ENCODE results near the gene CCNG1. TPM values are rescaled to one million over a fixed set of nuclear protein-coding genes. Genes with fewer than 3 reads are reported as not detected.

Gene CCNG1
- polyA plus RNA-seq, 1 donor from 2014 or later = 100.0 TPM

DNA sequence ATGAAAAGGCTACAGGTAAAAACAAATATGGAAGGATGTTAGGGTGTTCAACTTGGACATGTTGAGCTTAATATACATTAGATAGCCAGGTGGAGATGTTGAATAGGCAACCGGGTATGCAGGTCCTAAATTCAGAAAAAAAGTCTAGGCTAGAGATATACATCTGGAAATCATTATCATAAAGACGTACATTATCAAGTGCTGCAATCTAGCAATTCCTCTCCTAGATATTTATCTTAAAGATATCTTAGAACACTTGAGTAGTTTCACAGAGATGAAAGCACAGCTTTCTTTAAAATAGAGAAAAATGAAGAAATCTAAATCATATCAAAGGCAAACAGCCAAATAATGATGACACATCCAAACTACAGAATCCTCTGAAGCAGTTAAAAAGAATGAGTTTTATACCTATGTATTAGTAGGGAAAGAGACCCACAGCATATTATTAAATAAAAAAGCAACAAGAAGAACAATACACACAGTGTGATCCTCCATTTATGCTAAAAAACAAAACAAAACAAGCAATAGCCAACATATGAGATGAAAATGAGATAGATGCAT lies 18.7 kb downstream of the CCNG1 start:
- Mint-ChIP-seq H3K9me3 (peaks cover 0 to 1% (median 0%) of the 10 kb centered on the region in 3 donors), H3K27me3 (no peaks in the 10 kb centered on the region), H3K4me3 (peak overlapping the region in 1 of 4 donors; percentile 7), H3K4me1 (peaks cover 8 to 18% (median 17%) of the 10 kb centered on the region in 3 donors), H3K27ac (peak overlapping the region in 1 of 3 donors; percentile 22), H3K36me3 (peaks cover 5% of the 10 kb centered on the region)

DNA sequence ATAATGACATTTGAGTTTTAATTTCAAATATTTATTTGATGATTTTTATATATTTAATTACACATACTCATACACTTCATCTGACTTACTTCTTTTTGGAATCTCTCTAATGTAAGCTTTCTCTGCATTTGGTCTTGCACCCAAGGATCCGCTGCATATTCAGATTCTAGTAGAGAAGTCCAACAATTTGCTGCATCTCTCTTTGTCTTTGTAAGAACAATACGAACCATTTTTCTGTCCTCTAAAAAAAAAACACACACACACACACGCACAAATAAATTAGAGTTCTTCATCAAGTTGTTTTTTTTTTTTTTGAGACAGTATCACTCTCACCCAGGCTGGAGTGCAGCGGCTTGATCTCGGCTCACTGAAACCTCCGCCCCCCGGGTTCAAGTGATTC lies 19.4 kb downstream of the CCNG1 start:
- H3K36me3 Mint-ChIP-seq = peaks cover 5% of the 10 kb centered on the region
- no peak overlapping the region for H3K27ac Mint-ChIP-seq
- H3K4me3 Mint-ChIP-seq = no peak overlapping the region
- H3K4me1 Mint-ChIP-seq = peaks cover 13 to 21% (median 20%) of the 10 kb centered on the region in 3 donors
- H3K27me3 Mint-ChIP-seq = no peaks in the 10 kb centered on the region
- H3K9me3 Mint-ChIP-seq = peaks cover 0 to 1% (median 0%) of the 10 kb centered on the region in 3 donors

GRCh38 chr5:163458778-163459385 lies 21.5 kb downstream of the CCNG1 start:
- Mint-ChIP-seq H3K36me3 (peaks cover 5% of the 10 kb centered on the region), H3K27ac (peak overlapping the region; percentile 91 to 100 (median 97)), H3K27me3 (no peaks in the 10 kb centered on the region), H3K4me1 (peaks cover 15 to 25% (median 20%) of the 10 kb centered on the region in 3 donors), H3K9me3 (peaks cover 0 to 1% (median 0%) of the 10 kb centered on the region in 3 donors), H3K4me3 (peak overlapping the region; percentile 90 to 98 (median 97))

DNA sequence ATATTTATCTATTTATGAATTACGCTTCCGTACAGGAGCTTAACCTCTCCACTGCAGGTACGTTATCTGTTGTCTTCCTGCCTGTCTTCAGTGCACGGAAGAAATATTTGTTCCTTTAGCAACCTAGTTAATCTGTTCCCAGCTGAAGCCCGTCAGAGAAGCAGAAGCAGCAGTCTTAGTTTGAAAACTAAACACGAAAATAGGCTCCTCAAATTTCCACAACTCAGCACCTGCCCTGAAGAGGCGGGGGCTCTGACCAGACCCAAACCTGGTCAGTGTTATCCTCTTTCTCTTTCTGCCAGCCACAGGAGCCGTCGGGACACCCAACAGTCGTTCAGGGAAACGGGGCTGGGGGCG lies 22.0 kb downstream of the CCNG1 start:
- Mint-ChIP-seq H3K27ac (peak overlapping the region; percentile 91 to 100 (median 97)), H3K27me3 (no peaks in the 10 kb centered on the region), H3K36me3 (peaks cover 5% of the 10 kb centered on the region), H3K4me3 (peak overlapping the region; percentile 90 to 98 (median 97)), H3K4me1 (peaks cover 15 to 25% (median 20%) of the 10 kb centered on the region in 3 donors), H3K9me3 (peaks cover 0 to 1% (median 0%) of the 10 kb centered on the region in 3 donors)

GRCh38 chr5:163459819-163460561 lies 22.6 kb downstream of the CCNG1 start, which contains the start of gene NUDCD2:
Gene NUDCD2 (minus strand): TSS chr5:163460102. CDS start chr5:163460050, 52 bp downstream.
- Mint-ChIP-seq H3K4me3 (peak within 1 kb of the TSS; percentile 90 to 98 (median 97)), H3K4me1 (peaks cover 15 to 27% (median 20%) of the 10 kb centered on the region in 3 donors), H3K36me3 (peaks cover 5% of the 10 kb centered on the region), H3K27ac (peak within 1 kb of the TSS; percentile 91 to 100 (median 97)), H3K27me3 (no peaks in the 10 kb centered on the region), H3K9me3 (peaks cover 0 to 1% (median 0%) of the 10 kb centered on the region in 3 donors)

DNA sequence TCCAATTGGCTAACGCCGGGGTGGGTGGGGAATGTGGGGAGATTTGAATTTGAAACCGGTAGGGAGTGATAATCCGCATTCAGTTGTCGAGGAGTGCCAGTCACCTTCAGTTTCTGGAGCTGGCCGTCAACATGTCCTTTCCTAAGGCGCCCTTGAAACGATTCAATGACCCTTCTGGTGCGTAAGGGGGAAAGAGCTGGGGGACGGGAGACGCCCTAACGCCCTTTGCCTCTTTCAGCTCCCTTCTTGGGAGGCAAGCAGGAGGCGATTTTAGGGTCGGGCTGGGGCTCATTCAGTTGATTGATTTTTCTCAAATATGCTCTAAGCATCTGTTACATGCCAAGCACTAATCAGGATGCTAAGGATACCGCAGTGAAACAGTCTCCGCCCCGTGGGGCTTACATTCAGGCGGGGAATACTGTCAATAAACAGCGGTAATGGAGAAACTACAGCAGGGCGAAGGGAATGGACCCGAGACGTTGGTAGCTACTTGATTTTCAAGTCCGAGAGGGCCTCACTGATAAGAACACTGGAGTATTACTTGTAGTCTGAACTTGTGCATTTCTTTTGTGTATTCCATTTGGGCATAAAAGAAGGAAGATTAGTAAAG lies 23.3 kb downstream of the CCNG1 start, which contains the start of gene HMMR:
Gene HMMR, plus strand, starts transcription at position 71 of the 610 bp plus-strand sequence. Its CDS starts 61 bp downstream, at position 132.
- H3K27ac Mint-ChIP-seq = peak within 1 kb of the TSS; percentile 91 to 100 (median 97)
- H3K4me1 Mint-ChIP-seq = peaks cover 15 to 27% (median 19%) of the 10 kb centered on the region in 3 donors
- H3K4me3 Mint-ChIP-seq = peak within 1 kb of the TSS; percentile 90 to 98 (median 97)
- H3K27me3 Mint-ChIP-seq = no peaks in the 10 kb centered on the region
- H3K9me3 Mint-ChIP-seq = peaks cover 0 to under 1% (median 0%) of the 10 kb centered on the region in 3 donors
- peaks cover 3% of the 10 kb centered on the region for H3K36me3 Mint-ChIP-seq

DNA sequence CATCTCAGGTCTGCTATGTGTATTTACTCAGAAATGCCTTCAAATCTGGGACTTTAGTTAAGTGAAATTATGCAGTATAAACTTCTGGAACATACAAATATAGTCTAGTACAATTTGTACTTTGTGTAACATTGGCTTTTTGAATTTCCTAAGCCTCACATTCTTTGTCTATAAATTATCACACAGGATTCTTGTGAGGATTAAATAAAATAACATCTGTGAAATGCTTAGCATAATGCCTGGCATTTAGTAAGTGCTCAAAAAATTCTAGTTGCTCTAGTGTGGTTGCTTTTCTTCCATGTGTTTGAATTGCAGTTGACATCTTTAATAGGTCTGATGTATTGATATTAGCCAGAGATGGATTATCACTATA lies 25.7 kb downstream of the CCNG1 start:
- no peaks in the 10 kb centered on the region for H3K36me3 Mint-ChIP-seq
- no peaks in the 10 kb centered on the region for H3K9me3 Mint-ChIP-seq
- peaks cover 13 to 18% (median 15%) of the 10 kb centered on the region in 3 donors for H3K4me1 Mint-ChIP-seq
- H3K4me3 Mint-ChIP-seq = peak overlapping the region in 1 of 4 donors; percentile 41
- H3K27me3 Mint-ChIP-seq = no peaks in the 10 kb centered on the region
- H3K27ac Mint-ChIP-seq = peak overlapping the region in 1 of 3 donors; percentile 19

DNA sequence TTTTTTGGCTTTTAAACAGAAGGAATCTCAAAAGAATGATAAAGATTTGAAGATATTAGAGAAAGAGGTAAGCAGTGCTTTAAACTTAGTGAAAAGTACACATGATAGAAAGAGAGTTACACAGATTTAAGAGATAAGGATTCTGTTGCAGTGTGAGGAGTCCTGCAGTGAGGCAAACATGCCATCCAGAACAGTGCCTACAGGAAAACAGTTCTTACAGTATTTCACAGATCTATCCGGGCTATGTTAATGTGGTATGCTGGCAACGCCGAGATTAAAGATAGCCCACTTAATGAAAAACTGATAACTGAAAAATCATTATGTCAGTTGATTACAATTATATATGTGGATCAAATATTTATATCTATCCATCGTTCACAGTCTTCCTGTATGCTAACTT lies 30.3 kb downstream of the CCNG1 start:
- H3K27me3 Mint-ChIP-seq = no peaks in the 10 kb centered on the region
- H3K27ac Mint-ChIP-seq = peak overlapping the region in 1 of 3 donors; percentile 78
- H3K4me1 Mint-ChIP-seq = peaks cover 0 to 2% (median 0%) of the 10 kb centered on the region in 3 donors
- no peak overlapping the region for H3K4me3 Mint-ChIP-seq
- H3K36me3 Mint-ChIP-seq = no peaks in the 10 kb centered on the region
- H3K9me3 Mint-ChIP-seq = no peaks in the 10 kb centered on the region

DNA sequence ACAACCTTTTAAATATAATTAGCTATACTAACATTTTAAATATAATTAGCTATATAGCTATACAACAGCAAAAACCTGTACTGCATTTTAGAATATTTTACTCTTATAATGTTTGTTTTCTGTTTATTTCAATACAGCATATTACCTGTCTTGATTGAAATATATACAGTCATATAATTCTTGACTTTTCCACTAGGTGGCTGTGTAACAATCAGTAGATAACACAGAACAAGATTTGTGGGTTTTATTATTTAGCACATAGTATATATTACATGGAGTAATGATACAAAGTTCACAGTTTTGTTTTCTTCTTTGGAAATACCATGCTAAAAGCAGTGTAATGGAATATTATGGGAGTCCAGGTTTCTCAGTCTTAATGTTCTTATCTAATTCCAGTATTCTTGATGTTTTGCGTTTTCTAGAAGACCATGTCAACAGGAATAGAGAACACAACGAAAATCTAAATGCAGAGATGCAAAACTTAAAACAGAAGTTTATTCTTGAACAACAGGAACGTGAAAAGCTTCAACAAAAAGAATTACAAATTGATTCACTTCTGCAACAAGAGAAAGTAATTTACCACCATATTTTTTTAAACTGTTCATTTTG lies 36.3 kb downstream of the CCNG1 start:
- Mint-ChIP-seq H3K27ac (no peak overlapping the region), H3K27me3 (no peaks in the 10 kb centered on the region)

GRCh38 chr5:163475411-163475810 lies 38.0 kb downstream of the CCNG1 start:
- Mint-ChIP-seq H3K27ac (no peak overlapping the region), H3K27me3 (no peaks in the 10 kb centered on the region), H3K36me3 (peaks cover 1% of the 10 kb centered on the region), H3K4me3 (no peak overlapping the region), H3K4me1 (peaks cover 0 to 5% (median 0%) of the 10 kb centered on the region in 3 donors), H3K9me3 (no peaks in the 10 kb centered on the region)

More for the DNA sequence above, 36.3 kb downstream of the CCNG1 start:
- Mint-ChIP-seq H3K4me1 (peaks cover 0 to 3% (median 0%) of the 10 kb centered on the region in 3 donors), H3K9me3 (no peaks in the 10 kb centered on the region), H3K36me3 (peaks cover 1% of the 10 kb centered on the region), H3K4me3 (no peak overlapping the region)

DNA sequence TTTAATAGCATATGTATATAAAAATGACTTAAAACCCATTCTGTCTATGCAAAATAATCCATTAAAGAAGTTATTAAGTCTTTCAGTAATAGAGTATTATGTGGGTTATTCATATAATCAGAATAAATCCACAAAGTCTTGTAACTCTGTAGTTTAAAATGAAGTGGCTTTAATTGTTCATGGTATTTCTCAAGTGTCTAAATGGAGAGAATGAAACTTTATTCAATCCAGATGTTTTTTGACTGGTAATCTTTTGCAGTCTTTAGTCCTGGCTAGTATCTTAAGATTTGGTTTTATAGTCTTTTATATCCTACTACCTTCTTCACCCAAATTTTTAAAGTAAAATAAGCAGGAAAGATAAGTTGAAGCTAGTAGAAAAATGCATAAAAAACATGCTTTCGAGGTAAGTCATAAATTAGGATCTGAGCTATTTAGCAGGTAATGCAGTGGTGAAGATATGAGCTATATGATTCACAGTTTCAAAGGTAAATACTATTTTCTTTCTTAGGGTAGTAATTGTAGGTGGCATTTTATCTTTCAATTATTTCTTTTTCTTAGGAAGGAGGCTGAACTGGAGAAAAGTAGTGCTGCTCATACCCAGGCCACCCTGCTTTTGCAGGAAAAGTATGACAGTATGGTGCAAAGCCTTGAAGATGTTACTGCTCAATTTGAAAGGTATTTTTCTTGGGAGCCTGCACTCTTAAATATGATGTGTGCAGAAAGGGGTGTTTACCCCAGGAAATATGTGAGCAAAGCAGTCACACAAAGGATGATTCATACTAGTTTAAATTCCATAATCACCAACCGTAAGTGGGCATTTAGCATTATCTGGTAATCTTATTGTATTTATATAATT lies 41.0 kb downstream of the CCNG1 start:
- Mint-ChIP-seq H3K36me3 (peaks cover 3% of the 10 kb centered on the region), H3K4me1 (peaks cover 0 to 8% (median 0%) of the 10 kb centered on the region in 3 donors), H3K27ac (peak overlapping the region in 1 of 3 donors; percentile 41), H3K27me3 (no peaks in the 10 kb centered on the region), H3K9me3 (no peaks in the 10 kb centered on the region), H3K4me3 (no peak overlapping the region)

- Mint-ChIP-seq H3K27ac (no peak overlapping the region), H3K36me3 (peaks cover 3% of the 10 kb centered on the region), H3K27me3 (no peaks in the 10 kb centered on the region), H3K9me3 (no peaks in the 10 kb centered on the region), H3K4me1 (peaks cover 0 to 5% (median 0%) of the 10 kb centered on the region in 3 donors), H3K4me3 (no peak overlapping the region)
Measured at GRCh38 chr5:163478982-163479271, 41.5 kb downstream of the CCNG1 start.

DNA sequence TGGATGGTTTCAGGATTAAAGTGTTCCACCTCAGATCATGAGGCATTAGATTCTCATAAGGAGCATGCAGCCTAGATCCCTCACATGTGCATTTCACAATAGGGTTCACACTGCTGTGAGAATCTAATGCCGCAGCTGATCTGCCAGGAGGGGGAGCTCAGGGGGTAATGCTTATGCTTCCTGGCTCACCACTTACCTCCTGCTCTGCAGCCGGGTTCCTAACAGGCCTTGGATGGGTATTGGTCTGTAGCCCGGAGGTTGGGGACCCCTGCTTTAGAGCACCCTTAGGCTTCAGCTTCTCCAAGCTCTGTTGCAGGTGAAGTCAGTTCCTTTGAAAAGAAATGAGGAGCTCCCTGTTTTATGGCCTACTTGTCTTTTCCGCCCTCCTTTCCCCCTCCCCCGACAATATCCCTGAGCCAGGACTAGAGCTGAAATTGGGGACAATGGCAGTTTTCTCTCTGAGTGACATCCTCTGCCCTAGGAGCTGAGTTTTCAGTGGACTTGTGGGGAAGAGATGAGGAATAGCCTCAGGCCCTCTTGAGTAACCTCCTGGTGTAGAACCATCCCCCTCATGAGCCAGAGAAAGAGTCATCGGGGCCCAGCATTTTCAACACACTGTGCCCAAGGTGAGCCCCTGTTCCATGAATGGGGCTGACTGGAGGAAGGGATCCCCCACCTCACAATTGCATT lies 51.8 kb downstream of the CCNG1 start:
- H3K36me3 Mint-ChIP-seq = peaks cover 3% of the 10 kb centered on the region
- H3K27ac Mint-ChIP-seq = no peak overlapping the region
- no peaks in the 10 kb centered on the region for H3K4me1 Mint-ChIP-seq
- H3K27me3 Mint-ChIP-seq = no peaks in the 10 kb centered on the region
- H3K4me3 Mint-ChIP-seq = no peak overlapping the region
- no peaks in the 10 kb centered on the region for H3K9me3 Mint-ChIP-seq
